HepG2 (cell line): ENCODE measurements around the gene TPGS1. TPM values are rescaled to one million over a fixed set of nuclear protein-coding genes. Genes with fewer than 3 reads are reported as not detected.

Experiments used
- ARID2 ChIP-seq: sonication (generic); formaldehyde crosslinking; IDR thresholded peaks from 2 replicates; pipeline ENCODE4 v1.8.1; 2022; ENCODE audit warnings: mild to moderate bottlenecking, missing genetic modification reagents, borderline replicate concordance
- BCL6 ChIP-seq: IDR thresholded peaks from 2 replicates; pipeline ENCODE4 v1.6.1; 2016; ENCODE audit warnings: missing genetic modification reagents, missing compliant biosample characterization
- DNMT3B ChIP-seq: conservative IDR thresholded peaks from 2 replicates; pipeline ENCODE4 v1.6.1; 2016; ENCODE audit warnings: missing biosample characterization, control low read depth
- HOXA7 ChIP-seq: sonication (generic); formaldehyde crosslinking; IDR thresholded peaks from 2 replicates; pipeline ENCODE4 v1.8.1; 2022; ENCODE audit warnings: mild to moderate bottlenecking, missing genetic modification reagents, moderate library complexity
- MIER3 ChIP-seq: IDR thresholded peaks from 2 replicates; pipeline ENCODE4 v1.6.1; 2016; ENCODE audit warnings: missing compliant biosample characterization, borderline replicate concordance
- NCOA2 ChIP-seq: sonication (generic); formaldehyde crosslinking; IDR thresholded peaks from 2 replicates; pipeline ENCODE4 v1.8.0; 2022; ENCODE audit warnings: inconsistent platforms
- NFE2L2 ChIP-seq: fragments of 150-350 bp; IDR thresholded peaks from 2 replicates; pipeline ENCODE4 v1.6.1; 2014; ENCODE audit warnings: low read length
- SIN3A ChIP-seq: IDR thresholded peaks from 2 replicates; pipeline ENCODE4 v1.6.1; 2011; ENCODE audit warnings: low read depth, mild to moderate bottlenecking, control low read depth, low read length, borderline replicate concordance
- SRSF4 ChIP-seq: fragments of 200-400 bp; formaldehyde crosslinking; IDR thresholded peaks from one replicate; pipeline ENCODE4 v1.6.1; 2018; ENCODE audit warnings: mild to moderate bottlenecking, low read depth, low read length, moderate library complexity; ENCODE audit not compliant: poor library complexity, severe bottlenecking
- ZFP37 ChIP-seq: sonication (generic); formaldehyde crosslinking; IDR thresholded peaks from 2 replicates; pipeline ENCODE4 v1.4.0; 2020; ENCODE audit warnings: missing genetic modification reagents, borderline replicate concordance
- ZMAT3 ChIP-seq: sonication (generic); formaldehyde crosslinking; conservative IDR thresholded peaks from 2 replicates; pipeline ENCODE4 v1.7.0; 2021; ENCODE audit warnings: missing genetic modification reagents
- ZNF292 ChIP-seq: sonication (generic); formaldehyde crosslinking; IDR thresholded peaks from 2 replicates; pipeline ENCODE4 v1.8.1; 2022; ENCODE audit warnings: mild to moderate bottlenecking, low read depth, missing genetic modification reagents, borderline replicate concordance
- ZNF44 ChIP-seq: sonication (generic); formaldehyde crosslinking; IDR thresholded peaks from 2 replicates; pipeline ENCODE4 v1.5.1; 2020; ENCODE audit warnings: mild to moderate bottlenecking, missing genetic modification reagents
- ZNF484 ChIP-seq: sonication (generic); formaldehyde crosslinking; IDR thresholded peaks from 2 replicates; pipeline ENCODE4 v1.5.1; 2020; ENCODE audit warnings: mild to moderate bottlenecking, low read depth, missing genetic modification reagents, borderline replicate concordance
- polyA plus RNA-seq, 8 experiments: library from polyadenylated mRNA; depleted of rRNA in 3 of 8; stranded (reverse) in 7 of 8; unstranded in 1 of 8; fragments of >200 nt; fragmentation: Illumina TruSeq in 4 of 8; extraction: Trizol in 4 of 8; gene quantifications; 2 replicates each; pipeline versions ENCODE4 v1.2.1 to v1.2.3, GENCODE V29; 2011 to 2016; ENCODE audit warnings: low read depth in 4 of 8, missing spikeins in 1 of 8, mixed read lengths in 1 of 8; ENCODE audit not compliant: insufficient read depth in 1 of 8
- total RNA-seq, 5 experiments: library from RNA; depleted of rRNA; stranded (reverse); fragments of >200 nt; fragmentation: Illumina TruSeq; extraction: Trizol; gene quantifications; 2 replicates each; pipeline ENCODE4 v1.2.3, GENCODE V29; 2016; ENCODE audit warnings: low read depth in 1 of 5
- TF ChIP-seq, protein P1 (sequence below): sonication (generic); formaldehyde crosslinking; IDR thresholded peaks from 2 replicates; pipeline ENCODE4 v1.8.0; 2022; ENCODE audit warnings: missing genetic modification reagents, mild to moderate bottlenecking, borderline replicate concordance
- TF ChIP-seq, protein P2 (sequence below): sonication (generic); formaldehyde crosslinking; IDR thresholded peaks from 2 replicates; pipeline ENCODE4 v1.5.0; 2020; ENCODE audit warnings: missing genetic modification reagents, mild to moderate bottlenecking, borderline replicate concordance
- TF ChIP-seq, protein P3 (sequence below): sonication (generic); formaldehyde crosslinking; IDR thresholded peaks from 2 replicates; pipeline ENCODE4 v1.4.0; 2020; ENCODE audit warnings: missing genetic modification reagents, borderline replicate concordance
- TF ChIP-seq, protein P4 (sequence below): sonication (generic); formaldehyde crosslinking; IDR thresholded peaks from 2 replicates; pipeline ENCODE4 v1.4.0; 2020; ENCODE audit warnings: missing genetic modification reagents
- TF ChIP-seq, protein P5 (sequence below): sonication (generic); formaldehyde crosslinking; IDR thresholded peaks from 2 replicates; pipeline ENCODE4 v1.4.0; 2020; ENCODE audit warnings: mild to moderate bottlenecking, missing genetic modification reagents

TPGS1 gene
- total and polyA plus RNA-seq, 2 of the 13 experiments (the other 11 are each of a cell fraction or from before 2014, with no cell fraction given) = 1.1 to 6.2 TPM

DNA sequence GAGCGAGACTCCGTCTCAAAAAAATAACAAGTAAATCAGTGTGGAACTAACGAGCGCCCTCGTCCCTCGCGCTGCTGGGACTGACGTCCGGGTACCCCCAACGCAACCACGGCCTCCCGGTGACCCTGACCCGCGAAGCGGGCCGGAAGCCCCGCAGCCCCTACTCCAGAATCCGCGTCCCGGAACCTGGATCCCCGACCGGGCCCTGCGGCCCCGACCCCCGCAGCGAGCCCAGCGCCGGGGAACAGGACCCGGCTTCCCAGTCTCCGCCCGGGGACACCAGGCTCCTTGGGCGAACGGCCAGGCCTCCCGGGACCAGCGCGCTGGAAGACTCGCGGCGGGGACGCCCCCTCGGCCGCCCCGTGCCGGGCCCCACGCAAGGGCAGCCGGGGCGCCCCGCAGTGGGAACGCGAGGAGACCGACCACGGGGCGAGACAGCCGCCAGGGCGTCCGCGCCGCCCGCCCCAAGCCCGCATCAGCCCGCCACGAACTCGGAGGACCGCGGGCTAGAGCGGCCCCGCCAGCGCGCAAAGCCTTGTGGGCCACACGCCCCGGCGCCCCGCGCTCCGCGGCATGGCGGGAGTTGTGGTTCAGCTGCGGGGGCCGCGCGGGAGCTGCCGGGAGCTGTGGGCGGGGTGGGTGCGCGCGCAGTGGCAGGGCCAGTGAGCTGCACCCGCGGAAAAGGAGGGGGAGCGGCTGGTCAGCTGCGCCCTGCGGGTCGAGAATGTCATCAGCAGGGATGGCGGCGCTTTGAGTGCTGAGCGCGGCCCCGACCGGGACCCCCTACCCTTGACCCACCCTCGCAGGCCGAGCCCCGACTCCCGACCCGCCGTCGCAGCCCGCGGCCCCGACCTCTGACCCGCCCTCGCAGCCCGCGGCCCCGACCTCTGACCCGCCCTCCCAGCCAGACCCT is 18.5 kb upstream of the TPGS1 start (continued):
- TF ChIP-seq NCOA2 (CRISPR knock-in tag) (no peak), ZNF484 (CRISPR knock-in tag) (no peak), DNMT3B (CRISPR knock-in tag) (no peak), ZFP37 (CRISPR knock-in tag) (no peak), HOXA7 (CRISPR knock-in tag) (no peak), NFE2L2 (no peak), ARID2 (CRISPR knock-in tag) (no peak), ZNF44 (no peak), MIER3 (CRISPR knock-in tag) (no peak), BCL6 (peak; percentile 20; the same call in 1 of the 2 replicates), SIN3A (peak; percentile 77; the same call in 1 of the 2 replicates), SRSF4 (no peak), ZMAT3 (CRISPR knock-in tag) (no peak), ZNF292 (CRISPR knock-in tag) (no peak)
- TF ChIP-seq, protein P1, sequence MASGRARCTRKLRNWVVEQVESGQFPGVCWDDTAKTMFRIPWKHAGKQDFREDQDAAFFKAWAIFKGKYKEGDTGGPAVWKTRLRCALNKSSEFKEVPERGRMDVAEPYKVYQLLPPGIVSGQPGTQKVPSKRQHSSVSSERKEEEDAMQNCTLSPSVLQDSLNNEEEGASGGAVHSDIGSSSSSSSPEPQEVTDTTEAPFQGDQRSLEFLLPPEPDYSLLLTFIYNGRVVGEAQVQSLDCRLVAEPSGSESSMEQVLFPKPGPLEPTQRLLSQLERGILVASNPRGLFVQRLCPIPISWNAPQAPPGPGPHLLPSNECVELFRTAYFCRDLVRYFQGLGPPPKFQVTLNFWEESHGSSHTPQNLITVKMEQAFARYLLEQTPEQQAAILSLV (CRISPR knock-in tag) = peak; percentile 91
- TF ChIP-seq, protein P2, sequence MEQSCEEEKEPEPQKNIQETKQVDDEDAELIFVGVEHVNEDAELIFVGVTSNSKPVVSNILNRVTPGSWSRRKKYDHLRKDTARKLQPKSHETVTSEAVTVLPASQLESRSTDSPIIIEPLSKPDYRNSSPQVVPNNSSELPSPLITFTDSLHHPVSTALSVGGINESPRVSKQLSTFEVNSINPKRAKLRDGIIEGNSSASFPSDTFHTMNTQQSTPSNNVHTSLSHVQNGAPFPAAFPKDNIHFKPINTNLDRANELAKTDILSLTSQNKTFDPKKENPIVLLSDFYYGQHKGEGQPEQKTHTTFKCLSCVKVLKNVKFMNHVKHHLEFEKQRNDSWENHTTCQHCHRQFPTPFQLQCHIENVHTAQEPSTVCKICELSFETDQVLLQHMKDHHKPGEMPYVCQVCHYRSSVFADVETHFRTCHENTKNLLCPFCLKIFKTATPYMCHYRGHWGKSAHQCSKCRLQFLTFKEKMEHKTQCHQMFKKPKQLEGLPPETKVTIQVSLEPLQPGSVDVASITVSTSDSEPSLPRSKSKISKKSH (CRISPR knock-in tag) = no peak
- TF ChIP-seq, protein P3, sequence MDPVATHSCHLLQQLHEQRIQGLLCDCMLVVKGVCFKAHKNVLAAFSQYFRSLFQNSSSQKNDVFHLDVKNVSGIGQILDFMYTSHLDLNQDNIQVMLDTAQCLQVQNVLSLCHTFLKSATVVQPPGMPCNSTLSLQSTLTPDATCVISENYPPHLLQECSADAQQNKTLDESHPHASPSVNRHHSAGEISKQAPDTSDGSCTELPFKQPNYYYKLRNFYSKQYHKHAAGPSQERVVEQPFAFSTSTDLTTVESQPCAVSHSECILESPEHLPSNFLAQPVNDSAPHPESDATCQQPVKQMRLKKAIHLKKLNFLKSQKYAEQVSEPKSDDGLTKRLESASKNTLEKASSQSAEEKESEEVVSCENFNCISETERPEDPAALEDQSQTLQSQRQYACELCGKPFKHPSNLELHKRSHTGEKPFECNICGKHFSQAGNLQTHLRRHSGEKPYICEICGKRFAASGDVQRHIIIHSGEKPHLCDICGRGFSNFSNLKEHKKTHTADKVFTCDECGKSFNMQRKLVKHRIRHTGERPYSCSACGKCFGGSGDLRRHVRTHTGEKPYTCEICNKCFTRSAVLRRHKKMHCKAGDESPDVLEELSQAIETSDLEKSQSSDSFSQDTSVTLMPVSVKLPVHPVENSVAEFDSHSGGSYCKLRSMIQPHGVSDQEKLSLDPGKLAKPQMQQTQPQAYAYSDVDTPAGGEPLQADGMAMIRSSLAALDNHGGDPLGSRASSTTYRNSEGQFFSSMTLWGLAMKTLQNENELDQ (CRISPR knock-in tag) = no peak
- TF ChIP-seq, protein P4, sequence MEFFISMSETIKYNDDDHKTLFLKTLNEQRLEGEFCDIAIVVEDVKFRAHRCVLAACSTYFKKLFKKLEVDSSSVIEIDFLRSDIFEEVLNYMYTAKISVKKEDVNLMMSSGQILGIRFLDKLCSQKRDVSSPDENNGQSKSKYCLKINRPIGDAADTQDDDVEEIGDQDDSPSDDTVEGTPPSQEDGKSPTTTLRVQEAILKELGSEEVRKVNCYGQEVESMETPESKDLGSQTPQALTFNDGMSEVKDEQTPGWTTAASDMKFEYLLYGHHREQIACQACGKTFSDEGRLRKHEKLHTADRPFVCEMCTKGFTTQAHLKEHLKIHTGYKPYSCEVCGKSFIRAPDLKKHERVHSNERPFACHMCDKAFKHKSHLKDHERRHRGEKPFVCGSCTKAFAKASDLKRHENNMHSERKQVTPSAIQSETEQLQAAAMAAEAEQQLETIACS (CRISPR knock-in tag) = peak; percentile 48; the same call in 1 of the 2 replicates
- TF ChIP-seq, protein P5, sequence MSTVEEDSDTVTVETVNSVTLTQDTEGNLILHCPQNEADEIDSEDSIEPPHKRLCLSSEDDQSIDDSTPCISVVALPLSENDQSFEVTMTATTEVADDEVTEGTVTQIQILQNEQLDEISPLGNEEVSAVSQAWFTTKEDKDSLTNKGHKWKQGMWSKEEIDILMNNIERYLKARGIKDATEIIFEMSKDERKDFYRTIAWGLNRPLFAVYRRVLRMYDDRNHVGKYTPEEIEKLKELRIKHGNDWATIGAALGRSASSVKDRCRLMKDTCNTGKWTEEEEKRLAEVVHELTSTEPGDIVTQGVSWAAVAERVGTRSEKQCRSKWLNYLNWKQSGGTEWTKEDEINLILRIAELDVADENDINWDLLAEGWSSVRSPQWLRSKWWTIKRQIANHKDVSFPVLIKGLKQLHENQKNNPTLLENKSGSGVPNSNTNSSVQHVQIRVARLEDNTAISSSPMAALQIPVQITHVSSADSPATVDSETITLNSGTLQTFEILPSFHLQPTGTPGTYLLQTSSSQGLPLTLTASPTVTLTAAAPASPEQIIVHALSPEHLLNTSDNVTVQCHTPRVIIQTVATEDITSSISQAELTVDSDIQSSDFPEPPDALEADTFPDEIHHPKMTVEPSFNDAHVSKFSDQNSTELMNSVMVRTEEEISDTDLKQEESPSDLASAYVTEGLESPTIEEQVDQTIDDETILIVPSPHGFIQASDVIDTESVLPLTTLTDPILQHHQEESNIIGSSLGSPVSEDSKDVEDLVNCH (CRISPR knock-in tag) = 0 out of 2 replicates have a peak, but pooled peaks have one; percentile 11
